COLO668 (cell line): ENCODE data around the gene COL25A1.

Experiments
- DNase-seq: peaks from one replicate; lab custom pipeline; 2025; ENCODE audit not compliant: unreplicated experiment; lab: John Stamatoyannopoulos, UW

Gene COL25A1

GRCh38 chr4:108926061-108926460 is 376.4 kb downstream of the COL25A1 start:
- no peak for DNase-seq

- DNase-seq = no peak
Observed at GRCh38 chr4:108922191-108922590, 380.3 kb downstream of the COL25A1 start.

DNA sequence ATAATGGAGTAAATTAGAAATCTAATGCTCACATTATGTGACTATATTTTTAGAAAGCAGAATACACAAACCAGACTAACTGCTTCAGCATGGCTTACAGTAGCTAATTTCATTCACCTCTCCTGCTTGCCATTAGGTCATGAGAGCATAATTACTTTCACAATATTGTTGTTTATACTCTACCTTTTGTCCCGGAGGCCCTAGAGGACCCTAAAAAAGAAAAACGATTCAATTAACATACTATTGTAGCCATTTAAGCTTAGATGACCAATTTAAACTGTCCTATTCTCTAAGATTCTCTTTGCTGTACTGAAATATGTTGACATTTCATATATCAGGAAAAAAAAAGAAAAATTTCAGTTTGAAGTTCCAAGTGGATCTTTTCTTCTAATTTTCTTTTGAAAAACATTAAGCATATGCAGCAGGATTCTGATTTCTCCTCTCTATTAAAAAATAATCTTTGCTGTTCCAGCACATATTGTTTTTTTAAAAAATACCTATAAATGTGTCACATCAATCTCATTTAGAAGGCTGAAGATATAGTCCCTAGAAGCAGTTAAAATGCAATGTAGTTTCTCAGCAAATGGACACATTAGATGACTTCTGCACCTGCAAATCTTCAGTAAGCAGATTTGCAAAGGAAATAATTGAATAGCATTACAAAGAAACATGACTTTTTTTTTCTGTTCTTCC is 381.9 kb downstream of the COL25A1 start:
- no peak for DNase-seq

GRCh38 chr4:108919226-108919893 is 383.1 kb downstream of the COL25A1 start:
- DNase-seq = no peak

- no peak for DNase-seq
Observed at GRCh38 chr4:108917255-108917654, 385.2 kb downstream of the COL25A1 start.

- DNase-seq = no peak
Observed at GRCh38 chr4:108916638-108917037, 385.8 kb downstream of the COL25A1 start.

DNA sequence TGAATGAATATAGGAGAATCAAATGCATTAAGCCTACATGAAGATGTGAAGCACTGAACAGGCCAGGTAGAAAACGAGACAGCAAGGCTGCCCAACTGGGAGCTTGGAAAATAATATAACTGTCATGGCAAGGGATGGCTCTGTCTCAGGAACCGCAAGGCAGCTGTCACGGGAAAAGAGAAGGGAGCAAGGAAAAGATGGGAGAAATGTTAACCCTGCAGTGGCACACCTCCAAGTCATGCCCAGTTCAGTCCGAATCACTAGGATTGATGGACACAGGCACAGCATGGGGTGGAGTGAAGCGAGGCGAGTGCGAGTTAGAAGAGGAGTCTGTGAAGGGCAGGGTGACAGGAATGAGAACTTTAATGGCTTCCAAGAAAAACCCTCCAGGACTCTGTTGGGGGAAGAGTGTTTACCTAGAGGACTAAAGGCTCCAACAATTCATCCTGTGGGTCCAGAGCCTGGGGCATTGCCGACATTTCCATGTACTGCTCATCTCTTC is 395.5 kb downstream of the COL25A1 start:
- no peak for DNase-seq

DNA sequence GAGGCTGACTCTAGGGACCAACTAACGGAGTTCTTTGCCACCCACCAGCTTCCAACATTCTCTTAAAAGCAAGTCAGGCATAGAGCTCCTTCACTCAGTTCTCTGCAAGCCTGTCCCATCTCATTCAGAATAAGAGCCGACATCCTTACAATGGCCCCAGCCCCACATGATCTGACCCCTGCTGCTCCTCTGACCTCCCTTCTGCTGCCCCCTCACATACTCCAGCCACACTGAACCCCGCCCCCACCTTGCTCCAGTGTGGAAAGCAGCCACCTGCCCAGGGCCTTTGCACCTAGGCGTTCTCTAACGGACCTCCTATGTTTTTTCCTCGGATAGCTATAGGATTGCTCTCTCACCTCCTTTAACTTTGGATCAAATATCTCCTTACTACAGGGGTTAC is 396.5 kb downstream of the COL25A1 start:
- no peak for DNase-seq

DNA sequence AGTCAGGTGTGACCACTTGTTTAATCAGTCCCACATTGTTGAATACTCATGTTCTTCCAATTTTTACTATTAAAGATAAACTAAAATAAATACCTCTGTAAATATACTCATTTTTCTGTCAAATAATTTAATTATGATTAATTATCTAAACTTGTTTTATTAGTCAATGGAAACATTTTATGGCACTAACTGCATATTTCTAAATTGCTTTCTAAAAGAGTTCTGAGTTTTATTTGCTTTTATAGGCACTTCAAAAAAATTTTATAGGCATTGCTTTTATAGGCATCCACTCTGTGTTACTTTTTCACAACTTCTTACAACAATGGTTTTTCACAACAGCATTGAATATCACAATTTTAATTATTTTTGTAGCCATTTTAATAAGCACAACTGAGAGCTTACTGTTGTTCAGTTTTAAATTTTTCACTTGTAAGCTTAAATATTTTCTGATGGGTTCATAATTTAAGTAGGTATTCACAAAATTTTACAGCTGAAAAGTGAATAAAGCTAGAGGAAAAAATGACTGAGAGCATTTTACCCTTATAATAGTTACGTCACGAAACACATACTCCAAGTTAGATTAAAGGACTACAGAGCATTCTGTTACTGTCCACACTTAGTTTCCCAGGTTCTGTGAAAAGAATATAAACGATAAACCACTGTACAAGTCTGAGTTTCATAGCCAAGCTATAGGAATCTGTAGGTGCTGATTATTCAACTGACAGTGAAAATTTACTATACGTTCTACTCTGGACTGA is 398.8 kb downstream of the COL25A1 start:
- DNase-seq = no peak

- DNase-seq = no peak
Observed at GRCh38 chr4:108902769-108903168, 399.7 kb downstream of the COL25A1 start.

DNA sequence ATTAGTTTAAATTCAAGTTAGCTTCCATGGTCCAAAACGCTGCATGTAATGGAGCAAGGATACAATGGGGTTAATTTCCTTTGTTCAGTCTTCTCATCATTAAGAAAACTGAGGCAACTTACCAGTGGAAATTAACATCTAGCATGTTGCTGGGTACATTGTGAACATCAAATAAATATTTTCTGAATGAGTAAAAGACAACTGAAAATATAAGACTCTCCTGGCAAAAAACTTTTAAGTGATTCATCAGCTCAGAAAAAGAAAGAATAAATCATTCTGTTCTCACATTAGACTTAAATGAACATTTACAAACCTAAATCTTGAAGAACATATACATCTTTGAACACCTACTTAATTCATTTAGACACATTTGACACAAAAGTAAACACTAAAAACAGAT is 401.2 kb downstream of the COL25A1 start:
- DNase-seq = no peak

DNA sequence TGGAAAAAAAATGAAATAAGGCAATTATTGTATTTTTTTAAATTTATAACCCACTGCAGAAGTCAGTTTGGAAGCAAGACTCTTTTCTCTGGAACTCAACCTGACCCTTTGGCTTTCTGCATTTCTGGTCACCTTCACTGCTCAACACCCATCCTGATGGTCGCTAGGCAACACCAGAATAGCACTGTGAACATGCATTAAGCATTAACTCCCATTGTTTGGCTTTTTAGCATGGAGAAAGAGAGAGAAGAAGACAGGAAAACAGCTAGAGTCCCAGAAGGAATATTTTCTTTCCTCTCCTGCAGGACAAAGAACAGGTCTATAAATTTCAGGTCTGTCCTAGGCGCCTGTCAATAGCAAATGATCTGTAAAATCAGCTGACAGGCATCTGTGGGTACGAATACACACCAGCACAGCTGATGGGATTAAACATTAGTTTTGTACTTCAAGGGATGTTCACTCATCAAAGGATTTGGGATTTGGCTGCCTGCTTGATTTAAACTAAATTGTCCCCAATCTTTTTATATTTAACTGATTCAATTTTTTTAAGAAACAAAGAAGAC is 402.4 kb downstream of the COL25A1 start:
- DNase-seq = no peak

- DNase-seq = no peak
Observed at GRCh38 chr4:108893468-108893867, 409.0 kb downstream of the COL25A1 start.

DNA sequence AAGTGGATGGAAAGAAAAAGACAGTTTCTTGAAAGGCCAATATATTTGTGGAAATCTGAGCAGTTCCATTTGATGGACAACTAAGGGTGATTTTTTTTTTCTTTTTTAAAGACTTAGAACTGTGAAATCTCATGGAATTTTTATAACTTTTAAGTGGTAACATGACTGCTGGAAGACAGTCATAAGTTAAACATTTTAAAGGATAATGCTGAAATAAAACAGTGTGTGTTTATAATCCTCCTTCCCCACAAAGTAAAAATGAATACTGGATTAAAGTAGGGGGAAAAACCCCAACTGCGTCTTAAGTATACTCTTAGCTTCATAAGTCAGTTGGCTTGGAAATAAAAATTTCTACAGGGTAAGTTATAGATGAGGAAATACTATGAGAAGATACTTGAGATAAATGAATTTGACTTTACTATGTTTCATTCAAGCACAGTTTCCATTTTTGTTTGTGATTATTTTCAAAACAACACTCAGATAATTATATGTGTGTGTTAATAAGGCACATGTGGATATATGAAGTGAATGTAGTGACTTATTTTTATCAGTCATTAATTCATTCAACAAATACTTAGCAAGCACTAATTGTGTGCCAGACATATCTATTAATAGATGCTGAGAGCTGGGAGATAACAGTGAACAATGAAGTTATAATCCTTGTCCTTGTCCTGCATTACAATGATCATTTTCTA is 410.4 kb downstream of the COL25A1 start:
- no peak for DNase-seq

GRCh38 chr4:108890484-108890881 is 412.0 kb downstream of the COL25A1 start:
- no peak for DNase-seq

- no peak for DNase-seq
Observed at GRCh38 chr4:108889696-108890483, 412.6 kb downstream of the COL25A1 start.

DNA sequence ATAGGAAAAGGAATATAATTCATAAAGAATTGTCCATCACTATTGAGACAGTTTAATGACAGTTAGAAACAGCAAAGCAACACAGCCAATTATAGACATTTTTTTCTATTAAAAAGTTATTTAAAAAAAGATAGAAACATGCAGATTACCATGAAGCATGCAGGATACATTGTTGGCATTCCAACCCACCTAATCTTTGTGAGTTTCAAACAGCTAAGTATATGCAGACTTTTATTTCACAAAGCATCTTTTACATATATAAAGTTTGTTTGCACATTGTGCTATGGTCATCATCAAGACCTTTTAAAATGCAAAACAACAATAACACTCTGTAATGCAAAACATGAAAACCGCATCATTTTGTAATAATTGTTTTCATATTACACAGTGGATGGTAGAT is 413.7 kb downstream of the COL25A1 start:
- no peak for DNase-seq

DNA sequence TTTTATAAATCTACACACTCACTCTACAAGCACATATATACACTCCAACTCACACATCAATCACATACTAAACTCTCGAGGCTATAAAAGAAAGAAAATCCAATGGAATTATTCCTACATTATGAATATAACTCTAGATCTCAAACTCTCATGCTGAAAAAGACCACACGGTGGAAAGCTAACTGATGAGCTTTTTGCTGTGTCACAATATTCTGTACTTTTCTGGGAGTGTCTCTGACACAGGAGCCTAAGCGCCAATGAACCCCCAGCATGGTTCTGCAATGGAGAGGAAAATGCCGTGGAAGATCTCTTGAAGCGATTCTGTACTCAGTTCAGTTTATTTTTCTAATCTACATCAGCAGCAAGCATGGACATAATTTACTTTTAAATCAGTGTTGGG is 415.4 kb downstream of the COL25A1 start:
- DNase-seq = no peak

GRCh38 chr4:108885211-108885610 is 417.2 kb downstream of the COL25A1 start:
- DNase-seq = no peak

GRCh38 chr4:108884596-108884995 is 417.9 kb downstream of the COL25A1 start:
- no peak for DNase-seq
